OCI-LY3 (cell line): ENCODE measurements around the gene ASTN2.

Experiments
- CTCF ChIP-seq: fragments of 200-600, 300-600 bp; sonication (generic); IDR thresholded peaks from 2 replicates; pipeline ENCODE4 v1.5.1; 2014; ENCODE audit warnings: antibody characterized with exemption, low read length, low read depth
- EZH2phosphoT487 ChIP-seq: fragments of 200-600 bp; shearing (Covaris generic); IDR thresholded peaks from 2 replicates; pipeline ENCODE4 v1.6.1; 2018; ENCODE audit warnings: antibody characterized with exemption, mixed run types, low read depth

- TF ChIP-seq CTCF (no peak), EZH2phosphoT487 (no peak)
These were observed 758.3 kb downstream of the ASTN2 start for GRCh38 chr9:116656501-116656971.
